Coronary artery (tissue), 2 donors: Measurements from ENCODE around the gene QTRT2.
A peak's percentile ranks its signal among the peaks of the same experiment; 100 is the strongest.

Experiments
- DNase-seq: peaks from one replicate; pipeline ENCODE4 v3.0.0-alpha.2; 2017; ENCODE audit warnings: low spot score
- H3K27ac ChIP-seq, 2 donors: fragments of 200-600 bp; sonication (generic); one replicate each; pipeline ENCODE4 v1.5.1; 2016 to 2019
- H3K4me3 ChIP-seq: fragments of 200-600 bp; sonication (generic); 2 replicates; pipeline ENCODE4 v1.5.1; 2016; ENCODE audit warnings: mild to moderate bottlenecking, moderate library complexity
- TF ChIP-seq, protein P1 (sequence below): fragments of 200-600 bp; sonication (generic); IDR thresholded peaks from one replicate; pipeline ENCODE4 v1.5.1; 2019; ENCODE audit warnings: antibody characterized with exemption

Gene QTRT2

DNA sequence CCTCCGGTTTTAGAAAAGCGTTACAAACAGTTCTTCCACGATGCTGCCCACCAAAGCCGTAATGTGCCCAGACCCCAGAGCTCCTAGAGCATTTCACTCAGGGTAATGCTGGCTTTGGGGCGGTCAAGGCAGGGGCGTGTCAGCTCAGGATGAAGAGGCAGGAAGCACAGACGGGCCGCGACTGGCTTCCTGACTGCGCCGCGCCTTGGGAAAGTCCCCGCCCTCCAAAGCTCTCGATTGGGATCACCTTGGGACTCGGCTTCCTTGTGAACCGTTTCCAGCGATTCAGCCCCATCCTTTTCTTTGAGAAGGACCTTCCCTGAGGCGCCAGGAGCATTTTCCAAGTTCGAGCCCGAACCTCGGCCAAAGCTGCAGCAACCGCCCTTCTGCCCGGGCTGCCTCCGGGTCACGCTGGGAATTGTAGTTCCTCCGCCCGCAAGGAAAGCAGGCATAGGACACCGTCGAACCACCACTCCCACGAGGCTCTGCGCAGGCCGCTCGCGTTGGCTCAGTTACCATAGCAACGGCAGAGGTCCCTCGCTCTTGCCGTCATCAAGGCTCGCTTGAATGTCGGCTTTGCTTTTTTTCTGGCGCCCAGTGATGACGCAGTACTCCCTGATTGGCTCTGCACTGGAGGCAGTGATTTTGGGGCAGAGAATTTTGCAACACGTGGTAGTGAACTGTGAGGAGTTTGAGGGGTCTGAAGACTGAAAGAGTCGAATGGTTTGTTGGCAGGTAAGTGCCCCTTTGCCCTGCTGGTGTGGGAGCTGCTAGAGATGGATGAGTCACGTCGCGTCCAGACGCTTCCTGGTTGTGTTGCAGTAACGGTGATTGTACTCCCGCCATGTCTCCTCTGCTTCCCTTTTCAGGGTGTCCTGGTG lies at the start of gene QTRT2, which contains the start of gene CCDC191:
Gene QTRT2, plus strand, starts transcription at position 608 of the 881 bp plus-strand sequence. CDS start 8,521 bp downstream, outside the sequence.
Gene CCDC191, minus strand, starts transcription at position 397 of the 881 bp plus-strand sequence. Its CDS starts 60 bp downstream, at position 337.
- TF ChIP-seq, protein P1, sequence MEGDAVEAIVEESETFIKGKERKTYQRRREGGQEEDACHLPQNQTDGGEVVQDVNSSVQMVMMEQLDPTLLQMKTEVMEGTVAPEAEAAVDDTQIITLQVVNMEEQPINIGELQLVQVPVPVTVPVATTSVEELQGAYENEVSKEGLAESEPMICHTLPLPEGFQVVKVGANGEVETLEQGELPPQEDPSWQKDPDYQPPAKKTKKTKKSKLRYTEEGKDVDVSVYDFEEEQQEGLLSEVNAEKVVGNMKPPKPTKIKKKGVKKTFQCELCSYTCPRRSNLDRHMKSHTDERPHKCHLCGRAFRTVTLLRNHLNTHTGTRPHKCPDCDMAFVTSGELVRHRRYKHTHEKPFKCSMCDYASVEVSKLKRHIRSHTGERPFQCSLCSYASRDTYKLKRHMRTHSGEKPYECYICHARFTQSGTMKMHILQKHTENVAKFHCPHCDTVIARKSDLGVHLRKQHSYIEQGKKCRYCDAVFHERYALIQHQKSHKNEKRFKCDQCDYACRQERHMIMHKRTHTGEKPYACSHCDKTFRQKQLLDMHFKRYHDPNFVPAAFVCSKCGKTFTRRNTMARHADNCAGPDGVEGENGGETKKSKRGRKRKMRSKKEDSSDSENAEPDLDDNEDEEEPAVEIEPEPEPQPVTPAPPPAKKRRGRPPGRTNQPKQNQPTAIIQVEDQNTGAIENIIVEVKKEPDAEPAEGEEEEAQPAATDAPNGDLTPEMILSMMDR = no peak
- Histone ChIP-seq H3K27ac (peak within 1 kb of the TSS; percentile 69 to 84), H3K4me3 (peak within 1 kb of the TSS; percentile 84)
- DNase-seq = peak; percentile 100

DNA sequence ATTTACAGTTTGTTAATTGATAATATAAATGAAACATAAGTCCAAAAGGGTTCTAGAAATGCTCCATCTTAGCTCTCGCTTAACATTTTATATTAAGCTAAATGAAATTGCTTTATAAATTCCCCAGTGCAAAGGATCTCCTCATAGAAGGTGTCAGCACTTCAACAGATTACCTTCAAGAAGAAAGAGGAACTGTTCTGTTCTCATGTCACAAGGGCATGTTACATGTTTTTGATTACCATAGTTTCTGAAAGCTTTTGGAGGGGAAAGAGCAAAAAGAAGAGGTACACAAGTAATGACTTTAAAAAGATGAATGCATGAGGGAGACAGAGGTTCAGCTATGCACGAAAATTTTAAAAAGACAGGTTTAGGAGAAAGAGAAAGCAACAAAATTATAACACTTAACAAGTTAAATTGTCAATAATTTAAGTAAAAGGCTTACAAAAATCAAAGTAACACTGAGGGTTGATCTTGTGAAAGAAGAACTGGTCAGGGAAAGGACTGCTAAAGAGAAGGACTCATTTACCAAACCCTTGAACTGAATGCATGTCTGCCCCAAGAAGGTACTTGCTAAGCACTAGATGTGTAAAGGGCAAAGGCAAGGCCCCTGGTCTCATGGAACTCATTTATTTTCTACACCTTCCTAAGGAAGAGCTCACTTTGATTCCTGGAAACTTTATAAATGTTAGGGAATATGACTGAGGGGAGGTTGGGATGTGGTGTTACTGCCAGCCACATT lies 45.3 kb upstream of the QTRT2 start:
- Histone ChIP-seq H3K27ac (no peak overlapping the region), H3K4me3 (no peak overlapping the region)
- TF ChIP-seq, protein P1 = no peak
- DNase-seq = no peak

DNA sequence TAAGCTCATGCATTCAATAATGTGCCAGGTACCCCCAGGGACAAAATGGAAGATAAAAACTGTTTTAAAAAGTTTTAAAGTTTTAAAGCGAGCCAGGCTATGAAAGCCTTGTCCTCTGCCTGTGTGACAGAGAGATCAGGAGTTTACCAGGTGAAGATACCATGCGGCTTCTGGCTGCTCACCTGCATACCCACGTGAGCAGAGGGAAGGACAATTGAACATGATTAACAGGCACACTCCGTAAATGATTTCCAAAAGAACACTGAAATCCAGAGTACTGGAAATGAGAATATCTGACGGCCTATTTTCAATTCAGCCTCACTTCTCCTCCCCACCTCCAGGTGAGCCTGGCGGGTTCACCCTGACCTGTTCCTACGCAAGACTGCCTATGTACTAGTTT lies 42.3 kb upstream of the QTRT2 start:
- TF ChIP-seq, protein P1 = no peak
- Histone ChIP-seq H3K27ac (no peak overlapping the region), H3K4me3 (no peak overlapping the region)
- no peak for DNase-seq

DNA sequence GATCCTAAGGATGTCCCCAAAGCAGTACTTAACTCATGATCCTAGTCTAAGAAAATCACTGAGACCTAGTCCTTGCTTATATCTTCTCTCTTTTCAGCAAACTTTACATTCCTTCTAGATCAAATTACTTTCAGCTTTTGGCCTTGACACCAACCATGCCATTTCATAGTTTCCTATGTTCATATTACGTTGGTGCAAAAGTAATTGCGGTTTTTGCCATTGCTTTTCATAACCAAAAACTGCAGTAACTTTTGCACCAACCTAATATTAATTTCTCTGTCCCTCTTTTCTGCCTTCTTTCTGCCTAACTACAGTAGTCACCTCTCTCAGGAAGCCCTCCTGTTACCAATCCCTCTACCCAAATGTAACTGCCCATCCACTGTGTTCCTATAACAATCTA lies 37.1 kb upstream of the QTRT2 start:
- Histone ChIP-seq H3K27ac (no peak overlapping the region), H3K4me3 (no peak overlapping the region)
- no peak for DNase-seq
- TF ChIP-seq, protein P1 = no peak

DNA sequence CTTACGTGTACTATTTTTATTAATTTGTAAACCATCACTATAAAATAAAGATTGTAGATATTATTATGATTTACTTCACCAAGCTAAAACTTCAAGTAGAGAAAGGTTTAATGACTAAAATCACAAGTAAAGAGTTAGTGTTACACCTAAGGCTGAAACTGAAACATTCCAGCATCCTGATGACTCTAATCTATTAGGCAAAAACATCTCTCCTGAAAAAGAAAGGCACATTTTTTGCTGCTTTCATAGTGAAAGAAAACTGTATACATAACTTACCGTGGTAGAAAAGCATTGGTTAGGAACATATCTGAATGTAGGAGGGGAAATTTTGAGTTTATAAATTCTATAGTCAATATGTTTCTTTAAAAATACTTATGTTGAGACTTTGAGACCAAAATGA lies 35.6 kb upstream of the QTRT2 start:
- Histone ChIP-seq H3K4me3 (no peak overlapping the region), H3K27ac (no peak overlapping the region)
- DNase-seq = no peak
- TF ChIP-seq, protein P1 = no peak

DNA sequence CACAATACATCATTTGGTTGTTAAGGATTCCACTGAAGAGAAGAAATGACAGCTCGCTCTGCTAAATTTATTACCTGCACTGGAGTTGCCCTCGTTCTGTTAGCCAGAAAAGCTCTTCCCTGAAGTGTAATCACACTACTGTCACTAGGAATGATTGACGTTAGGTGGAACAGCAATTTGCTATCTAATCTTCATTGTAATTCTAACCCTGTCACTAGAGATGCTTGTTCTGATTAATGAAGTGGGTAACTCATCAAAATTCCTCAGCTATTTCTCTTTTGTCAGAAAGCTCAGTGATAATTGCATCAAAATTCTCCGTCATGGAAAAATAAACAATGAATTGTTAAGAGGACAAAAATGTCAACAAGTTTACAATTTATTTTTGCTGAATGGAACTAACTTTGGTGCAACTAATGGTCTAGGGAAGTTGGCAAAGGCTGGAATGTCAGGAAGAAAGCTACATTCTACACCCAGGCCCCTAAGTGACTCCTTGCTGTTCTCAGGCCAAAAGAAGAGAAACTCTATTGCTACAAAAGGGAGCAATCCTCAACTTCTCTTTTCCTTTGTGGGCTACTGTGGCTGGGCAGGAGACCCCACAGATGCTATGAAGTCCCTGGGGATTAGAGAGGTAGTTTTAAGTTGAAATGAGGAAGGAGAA lies 34.3 kb upstream of the QTRT2 start:
- no peak for DNase-seq
- Histone ChIP-seq H3K4me3 (no peak overlapping the region), H3K27ac (no peak overlapping the region)
- TF ChIP-seq, protein P1 = no peak
